ENCODE results near the gene POLR2E. TPM values are rescaled to one million over a fixed set of nuclear protein-coding genes. Genes with fewer than 3 reads are reported as not detected.
"Not testable (repeated sequence)": the region's sequence is repeated elsewhere in the genome, so short reads cannot be mapped to it uniquely, and the experiment has no call there.

Gene POLR2E
- total RNA-seq, 1 donor: 69.5 TPM

DNA sequence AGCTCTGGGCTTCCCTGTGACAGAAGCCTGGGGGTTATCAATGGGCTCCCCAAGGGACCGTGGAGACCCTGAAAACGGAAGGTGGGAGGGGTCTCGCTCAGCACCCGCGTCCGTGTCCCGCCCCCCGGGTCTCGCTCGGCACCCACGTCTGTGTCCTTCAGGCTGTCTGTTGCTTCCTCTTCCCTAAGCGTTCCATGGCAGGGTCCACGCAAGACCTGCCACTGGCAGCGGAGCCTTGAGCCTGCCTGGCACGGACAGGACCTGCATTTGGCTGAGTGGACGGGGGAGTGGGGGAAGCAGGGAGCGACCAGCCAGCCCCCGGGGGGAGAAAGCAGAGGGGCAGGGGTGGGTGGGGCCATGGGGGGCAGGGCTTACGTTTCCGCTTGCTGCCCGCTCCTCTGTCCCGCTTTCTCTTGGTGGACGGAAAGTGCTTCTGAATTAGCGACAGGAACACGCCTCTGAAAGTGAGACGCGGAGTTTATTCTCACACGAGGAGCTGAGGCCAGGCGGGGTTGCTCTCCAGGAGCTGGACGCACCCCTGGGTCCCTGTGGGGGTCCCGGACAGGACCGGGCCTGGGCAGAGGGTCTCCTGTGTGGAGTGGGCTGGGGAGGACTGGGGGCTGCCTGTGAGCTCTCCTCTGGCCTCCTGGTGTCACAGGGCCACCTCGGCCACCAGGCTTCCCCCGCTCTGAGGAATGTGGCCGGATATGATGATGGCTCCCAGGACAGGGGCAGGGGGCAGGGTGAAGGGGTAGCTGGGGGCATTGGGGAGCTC, 20.7 kb upstream of the POLR2E start:
- no peak for DNase-seq (ENCODE audit: low read depth)
- TF ChIP-seq, protein P1, sequence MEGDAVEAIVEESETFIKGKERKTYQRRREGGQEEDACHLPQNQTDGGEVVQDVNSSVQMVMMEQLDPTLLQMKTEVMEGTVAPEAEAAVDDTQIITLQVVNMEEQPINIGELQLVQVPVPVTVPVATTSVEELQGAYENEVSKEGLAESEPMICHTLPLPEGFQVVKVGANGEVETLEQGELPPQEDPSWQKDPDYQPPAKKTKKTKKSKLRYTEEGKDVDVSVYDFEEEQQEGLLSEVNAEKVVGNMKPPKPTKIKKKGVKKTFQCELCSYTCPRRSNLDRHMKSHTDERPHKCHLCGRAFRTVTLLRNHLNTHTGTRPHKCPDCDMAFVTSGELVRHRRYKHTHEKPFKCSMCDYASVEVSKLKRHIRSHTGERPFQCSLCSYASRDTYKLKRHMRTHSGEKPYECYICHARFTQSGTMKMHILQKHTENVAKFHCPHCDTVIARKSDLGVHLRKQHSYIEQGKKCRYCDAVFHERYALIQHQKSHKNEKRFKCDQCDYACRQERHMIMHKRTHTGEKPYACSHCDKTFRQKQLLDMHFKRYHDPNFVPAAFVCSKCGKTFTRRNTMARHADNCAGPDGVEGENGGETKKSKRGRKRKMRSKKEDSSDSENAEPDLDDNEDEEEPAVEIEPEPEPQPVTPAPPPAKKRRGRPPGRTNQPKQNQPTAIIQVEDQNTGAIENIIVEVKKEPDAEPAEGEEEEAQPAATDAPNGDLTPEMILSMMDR (IDR thresholded peaks at IDR 0.05; ENCODE audit: insufficient read depth, low read depth, low read length): no peak
- H3K4me3 ChIP-seq (ENCODE audit: low read depth, low read length): no peak overlapping the region

DNA sequence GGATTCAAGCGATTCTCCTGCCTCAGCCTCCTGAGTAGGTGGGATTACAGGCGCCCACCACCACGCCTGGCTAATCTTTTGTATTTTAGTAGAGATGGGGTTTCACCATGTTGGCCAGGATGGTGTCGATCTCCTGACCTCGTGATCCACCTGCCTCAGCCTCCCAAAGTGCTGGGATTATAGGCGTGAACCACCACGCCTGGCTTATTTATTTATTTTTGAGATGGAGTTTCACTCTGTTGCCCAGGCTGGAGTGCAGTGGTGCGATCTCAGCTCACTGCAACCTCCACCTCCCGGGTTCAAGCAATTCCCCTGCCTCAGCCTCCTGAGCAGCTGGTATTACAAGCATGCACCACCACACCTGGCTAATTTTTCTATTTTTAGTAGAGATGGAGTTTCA, 19.6 kb upstream of the POLR2E start:
- not testable (repeated sequence) for H3K4me3 ChIP-seq (ENCODE audit: low read depth, low read length)

DNA sequence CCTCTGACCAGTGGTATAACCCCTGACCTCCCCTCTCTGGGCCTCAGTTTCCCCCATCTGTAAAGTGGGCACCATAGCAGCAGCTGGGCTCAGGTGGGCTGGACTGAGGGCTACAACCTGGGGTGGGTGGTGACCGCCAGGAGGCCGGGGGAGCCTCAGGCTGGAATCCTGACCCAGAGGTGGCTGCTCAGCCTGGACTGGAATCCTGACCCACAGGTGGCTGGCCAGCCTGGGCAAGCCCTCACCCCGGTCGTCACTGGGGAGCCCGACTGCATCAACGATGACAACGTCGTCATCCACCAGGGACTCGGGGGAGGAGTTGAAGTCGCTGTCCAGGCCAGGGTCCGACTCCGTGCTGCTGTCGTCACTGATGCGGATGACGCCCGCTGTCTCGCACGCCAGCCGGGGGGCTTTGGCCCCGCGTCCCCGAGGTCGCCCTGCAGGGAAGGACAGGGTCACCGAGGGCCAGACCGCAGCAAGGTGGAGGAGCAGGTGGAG, 18.9 kb upstream of the POLR2E start:
- H3K4me3 ChIP-seq (ENCODE audit: low read depth, low read length): no peak overlapping the region
- no peak for DNase-seq (ENCODE audit: low read depth)
- TF ChIP-seq, protein P1 (IDR thresholded peaks at IDR 0.05; ENCODE audit: insufficient read depth, low read depth, low read length): no peak

More for the DNA sequence above, 19.6 kb upstream of the POLR2E start:
- DNase-seq (ENCODE audit: low read depth): not testable (repeated sequence)

DNA sequence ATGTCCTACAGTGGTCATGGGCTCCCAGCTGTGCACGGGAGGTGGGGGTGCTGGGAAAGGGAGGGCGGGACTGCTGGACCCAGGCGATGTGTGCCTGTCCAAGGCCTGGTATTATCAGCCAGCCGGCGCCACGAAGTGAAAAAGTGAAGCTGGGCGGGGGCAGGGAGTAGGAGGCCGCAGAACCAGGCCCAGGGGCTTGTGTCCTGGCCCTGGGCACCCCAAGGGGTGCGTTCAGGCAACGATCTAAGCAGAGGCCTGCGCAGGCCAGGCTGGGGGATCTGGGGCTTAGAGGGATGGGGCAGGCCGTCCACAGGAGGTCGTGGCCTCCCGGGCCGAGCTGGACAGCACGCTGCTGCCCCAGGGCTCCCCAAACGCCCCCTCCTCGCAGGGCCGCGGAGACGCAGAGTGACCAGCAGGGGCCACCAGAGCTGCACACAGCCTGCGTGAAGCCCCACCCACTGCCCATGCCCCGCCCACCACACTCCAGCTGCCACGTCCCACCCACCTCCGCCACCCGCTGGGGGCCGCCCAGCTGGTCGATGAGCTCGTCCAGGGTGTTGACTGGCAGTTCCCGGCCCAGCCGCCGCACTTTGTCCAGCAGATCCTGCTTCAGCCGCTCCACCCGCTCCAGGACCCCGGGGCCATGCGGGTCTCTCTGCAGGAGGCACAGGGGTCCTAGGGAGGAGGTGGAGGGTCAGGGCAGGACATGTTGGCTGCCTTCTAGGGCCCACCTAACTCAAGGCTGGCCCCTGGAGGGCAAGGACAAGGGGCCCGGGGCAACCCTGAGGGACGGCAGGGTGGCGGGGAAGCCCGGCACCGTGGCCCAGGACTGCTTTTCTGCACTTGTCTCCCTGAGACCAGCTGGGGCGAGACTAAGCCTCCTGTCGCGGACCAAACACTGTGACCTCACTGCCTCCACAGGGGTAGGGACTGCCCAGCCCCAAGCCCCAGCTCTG, 18.1 kb upstream of the POLR2E start:
- H3K4me3 ChIP-seq (ENCODE audit: low read depth, low read length): no peak overlapping the region
- TF ChIP-seq, protein P1 (IDR thresholded peaks at IDR 0.05; ENCODE audit: insufficient read depth, low read depth, low read length): peak; percentile 75
- peak; percentile 95 for DNase-seq (ENCODE audit: low read depth)

DNA sequence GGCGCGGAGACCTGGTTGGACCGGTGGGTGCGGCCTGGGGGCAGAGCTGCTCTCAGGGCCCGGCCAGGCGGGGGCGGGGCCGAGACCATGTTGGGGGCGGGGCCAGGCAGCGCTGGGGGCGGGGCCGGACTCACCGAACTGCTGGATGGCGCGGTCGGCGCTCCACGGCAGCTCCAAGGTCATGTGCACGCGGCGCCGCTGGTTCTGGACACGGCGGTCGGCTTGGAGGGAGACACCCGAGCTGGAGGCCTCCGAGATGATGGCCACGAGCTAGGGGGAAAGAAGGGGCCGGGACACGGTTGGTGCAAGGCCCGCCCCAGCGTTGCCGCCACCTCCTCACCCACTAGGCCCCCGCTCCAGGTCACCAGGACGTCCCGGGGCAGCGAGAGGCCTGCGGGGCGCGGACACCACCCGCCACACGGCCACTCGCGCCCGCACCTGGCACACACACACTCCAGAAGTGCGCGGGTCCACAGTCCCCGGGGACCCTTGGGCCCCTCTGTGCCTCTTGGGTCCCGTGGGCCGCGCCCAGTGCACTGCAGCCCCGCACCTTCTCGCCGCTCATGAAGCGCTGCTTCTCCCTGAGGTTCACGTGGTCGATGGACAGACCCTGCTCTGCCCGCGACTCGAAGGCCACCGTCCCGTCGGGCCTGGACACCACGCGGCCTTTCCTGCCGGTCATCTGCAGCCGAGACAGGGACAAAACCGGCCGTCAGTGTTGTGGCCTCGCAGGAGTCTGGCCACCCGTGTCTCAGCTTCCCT, 17.3 kb upstream of the POLR2E start:
- H3K4me3 ChIP-seq (ENCODE audit: low read depth, low read length): no peak overlapping the region
- DNase-seq (ENCODE audit: low read depth): no peak
- TF ChIP-seq, protein P1 (IDR thresholded peaks at IDR 0.05; ENCODE audit: insufficient read depth, low read depth, low read length): no peak

DNA sequence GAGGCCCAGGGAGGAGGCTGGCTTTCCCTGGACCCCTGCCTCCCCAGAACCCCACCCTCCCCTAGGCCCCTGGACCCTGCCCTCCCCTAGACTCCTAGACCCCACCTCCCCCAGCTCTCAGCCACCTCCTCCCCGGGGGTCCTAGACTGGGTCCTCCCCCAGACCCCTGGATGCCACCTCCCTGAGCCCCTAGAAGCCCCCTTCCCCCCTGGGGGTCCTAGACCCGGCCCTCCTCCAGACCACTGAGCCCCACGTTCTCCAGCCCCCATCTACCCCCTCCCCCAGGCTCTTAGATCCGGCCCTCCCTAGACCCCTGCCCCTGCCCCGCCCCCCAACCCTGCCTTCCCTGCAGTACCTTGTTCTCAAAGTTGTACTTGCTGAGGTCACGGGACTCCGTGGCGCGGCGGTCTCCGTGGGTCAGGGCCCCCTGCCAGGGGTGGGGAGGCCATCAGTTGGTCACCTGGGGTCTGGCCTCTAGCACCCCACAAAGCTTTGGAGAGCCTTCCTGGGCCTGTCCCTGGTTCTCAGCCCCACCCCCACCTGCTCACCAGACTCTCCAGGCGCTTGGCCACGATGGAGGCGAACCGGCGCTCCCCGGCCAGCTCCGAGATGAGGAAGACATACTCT, 16.6 kb upstream of the POLR2E start:
- no peak overlapping the region for H3K4me3 ChIP-seq (ENCODE audit: low read depth, low read length)
- DNase-seq (ENCODE audit: low read depth): no peak
- TF ChIP-seq, protein P1 (IDR thresholded peaks at IDR 0.05; ENCODE audit: insufficient read depth, low read depth, low read length): no peak
